Parathyroid adenoma (tissue), 2 donors: ENCODE results near the gene C11orf71.

Experiments used
- H2AFZ ChIP-seq: fragments of 300-600 bp; sonication (generic); one replicate; pipeline ENCODE4 v1.7.0; 2017; ENCODE audit warnings: antibody characterized with exemption, mild to moderate bottlenecking
- H3K27ac ChIP-seq: fragments of 300-600 bp; sonication (generic); one replicate; pipeline ENCODE4 v1.7.0; 2017
- H3K27me3 ChIP-seq: fragments of 300-600 bp; sonication (generic); one replicate; pipeline ENCODE4 v1.7.0; 2017; ENCODE audit warnings: low read length; ENCODE audit not compliant: control insufficient read depth, insufficient read depth
- H3K36me3 ChIP-seq: fragments of 300-600 bp; sonication (generic); one replicate; pipeline ENCODE4 v1.7.0; 2017; ENCODE audit warnings: low read length; ENCODE audit not compliant: control insufficient read depth, insufficient read depth
- H3K4me1 ChIP-seq: fragments of 300-600 bp; sonication (generic); one replicate; pipeline ENCODE4 v1.7.0; 2017; ENCODE audit warnings: control low read depth
- H3K4me2 ChIP-seq: fragments of 300-600 bp; sonication (generic); one replicate; pipeline ENCODE4 v1.7.0; 2017; ENCODE audit warnings: low read length
- H3K4me3 ChIP-seq: fragments of 300-600 bp; sonication (generic); one replicate; pipeline ENCODE4 v1.7.0; 2017; ENCODE audit warnings: low read depth, low read length
- H3K79me2 ChIP-seq: fragments of 300-600 bp; sonication (generic); one replicate; pipeline ENCODE4 v1.7.0; 2017; ENCODE audit warnings: control low read depth
- H3K9ac ChIP-seq: fragments of 300-600 bp; sonication (generic); one replicate; pipeline ENCODE4 v1.7.0; 2017; ENCODE audit warnings: mild to moderate bottlenecking
- H3K9me3 ChIP-seq: fragments of 300-600 bp; sonication (generic); one replicate; pipeline ENCODE4 v1.7.0; 2017; ENCODE audit warnings: low read length; ENCODE audit not compliant: control insufficient read depth
- TF ChIP-seq, protein P1 (sequence below): fragments of 300-600 bp; sonication (generic); IDR thresholded peaks from one replicate; pipeline ENCODE4 v1.7.0; 2017; ENCODE audit warnings: antibody characterized with exemption, mild to moderate bottlenecking
- donor health status: primary hyperparathyroidism.

C11orf71 gene, protein sequence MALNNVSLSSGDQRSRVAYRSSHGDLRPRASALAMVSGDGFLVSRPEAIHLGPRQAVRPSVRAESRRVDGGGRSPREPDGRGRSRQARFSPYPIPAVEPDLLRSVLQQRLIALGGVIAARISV

DNA sequence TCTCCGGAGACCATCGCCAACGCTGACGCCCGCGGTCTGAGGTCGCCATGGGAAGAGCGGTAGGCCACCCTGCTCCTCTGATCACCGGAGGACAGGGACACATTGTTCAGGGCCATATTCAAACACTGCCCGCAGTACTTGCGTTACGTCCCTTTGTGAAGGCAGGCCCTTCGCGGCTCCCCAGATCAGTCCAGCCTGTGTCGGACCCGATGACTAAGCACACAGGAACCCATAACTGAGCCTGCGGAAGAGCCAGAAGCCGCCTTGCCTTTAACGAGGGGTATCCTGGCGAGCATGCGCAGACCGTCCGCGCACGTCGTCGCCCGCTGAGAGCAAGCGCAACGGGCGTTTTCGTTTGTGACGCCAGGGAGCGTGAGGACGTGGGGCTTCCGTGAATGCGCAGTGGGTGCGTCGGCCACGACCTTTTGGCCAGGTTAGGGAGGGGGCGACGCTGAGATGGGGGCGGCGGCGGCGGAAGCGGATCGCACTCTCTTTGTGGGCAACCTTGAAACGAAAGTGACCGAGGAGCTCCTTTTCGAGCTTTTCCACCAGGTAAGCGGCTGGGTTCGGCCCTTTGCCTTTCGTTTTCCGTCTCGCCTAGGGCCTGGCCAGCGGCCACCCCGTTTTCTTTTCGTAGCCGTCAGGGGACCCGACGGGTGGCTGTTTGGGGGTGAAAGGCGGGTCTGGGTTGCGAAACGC, at the start of gene C11orf71, which contains the start of gene RBM7:
Gene C11orf71, minus strand, starts transcription at position 296 of the 699 bp plus-strand sequence. Its CDS starts 180 bp downstream, at position 116.
Gene RBM7, plus strand, starts transcription at position 451 of the 699 bp plus-strand sequence. Its CDS starts 6 bp downstream, at position 457.
- TF ChIP-seq, protein P1, sequence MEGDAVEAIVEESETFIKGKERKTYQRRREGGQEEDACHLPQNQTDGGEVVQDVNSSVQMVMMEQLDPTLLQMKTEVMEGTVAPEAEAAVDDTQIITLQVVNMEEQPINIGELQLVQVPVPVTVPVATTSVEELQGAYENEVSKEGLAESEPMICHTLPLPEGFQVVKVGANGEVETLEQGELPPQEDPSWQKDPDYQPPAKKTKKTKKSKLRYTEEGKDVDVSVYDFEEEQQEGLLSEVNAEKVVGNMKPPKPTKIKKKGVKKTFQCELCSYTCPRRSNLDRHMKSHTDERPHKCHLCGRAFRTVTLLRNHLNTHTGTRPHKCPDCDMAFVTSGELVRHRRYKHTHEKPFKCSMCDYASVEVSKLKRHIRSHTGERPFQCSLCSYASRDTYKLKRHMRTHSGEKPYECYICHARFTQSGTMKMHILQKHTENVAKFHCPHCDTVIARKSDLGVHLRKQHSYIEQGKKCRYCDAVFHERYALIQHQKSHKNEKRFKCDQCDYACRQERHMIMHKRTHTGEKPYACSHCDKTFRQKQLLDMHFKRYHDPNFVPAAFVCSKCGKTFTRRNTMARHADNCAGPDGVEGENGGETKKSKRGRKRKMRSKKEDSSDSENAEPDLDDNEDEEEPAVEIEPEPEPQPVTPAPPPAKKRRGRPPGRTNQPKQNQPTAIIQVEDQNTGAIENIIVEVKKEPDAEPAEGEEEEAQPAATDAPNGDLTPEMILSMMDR = no peak
- no peaks in the 10 kb centered on the region for H3K9me3 ChIP-seq
- H3K27ac ChIP-seq = peak within 1 kb of the TSS; percentile 88
- H3K27me3 ChIP-seq = no peaks in the 10 kb centered on the region
- H2AFZ ChIP-seq = peak within 1 kb of the TSS; percentile 96
- H3K4me1 ChIP-seq = peaks cover 2% of the 10 kb centered on the region
- H3K4me2 ChIP-seq = peak within 1 kb of the TSS; percentile 83
- peaks cover 13% of the 10 kb centered on the region for H3K79me2 ChIP-seq
- no peaks in the 10 kb centered on the region for H3K36me3 ChIP-seq
- peak within 1 kb of the TSS; percentile 92 for H3K4me3 ChIP-seq
- peak within 1 kb of the TSS; percentile 89 for H3K9ac ChIP-seq

DNA sequence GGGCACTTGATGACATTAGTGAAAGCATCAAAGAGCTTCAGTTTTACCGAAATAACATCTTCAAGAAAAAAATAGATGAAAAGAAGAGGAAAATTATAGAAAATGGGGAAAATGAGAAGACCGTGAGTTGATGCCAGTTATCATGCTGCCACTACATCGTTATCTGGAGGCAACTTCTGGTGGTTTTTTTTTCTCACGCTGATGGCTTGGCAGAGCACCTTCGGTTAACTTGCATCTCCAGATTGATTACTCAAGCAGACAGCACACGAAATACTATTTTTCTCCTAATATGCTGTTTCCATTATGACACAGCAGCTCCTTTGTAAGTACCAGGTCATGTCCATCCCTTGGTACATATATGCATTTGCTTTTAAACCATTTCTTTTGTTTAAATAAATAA, 49.5 kb upstream of the C11orf71 start:
- Histone ChIP-seq H3K9me3 (no peaks in the 10 kb centered on the region), H3K4me1 (no peaks in the 10 kb centered on the region), H3K4me2 (no peak overlapping the region), H3K9ac (no peak overlapping the region), H3K79me2 (no peaks in the 10 kb centered on the region), H2AFZ (no peak overlapping the region), H3K27ac (no peak overlapping the region), H3K36me3 (no peaks in the 10 kb centered on the region), H3K27me3 (no peaks in the 10 kb centered on the region), H3K4me3 (no peak overlapping the region)
- TF ChIP-seq, protein P1 = no peak

DNA sequence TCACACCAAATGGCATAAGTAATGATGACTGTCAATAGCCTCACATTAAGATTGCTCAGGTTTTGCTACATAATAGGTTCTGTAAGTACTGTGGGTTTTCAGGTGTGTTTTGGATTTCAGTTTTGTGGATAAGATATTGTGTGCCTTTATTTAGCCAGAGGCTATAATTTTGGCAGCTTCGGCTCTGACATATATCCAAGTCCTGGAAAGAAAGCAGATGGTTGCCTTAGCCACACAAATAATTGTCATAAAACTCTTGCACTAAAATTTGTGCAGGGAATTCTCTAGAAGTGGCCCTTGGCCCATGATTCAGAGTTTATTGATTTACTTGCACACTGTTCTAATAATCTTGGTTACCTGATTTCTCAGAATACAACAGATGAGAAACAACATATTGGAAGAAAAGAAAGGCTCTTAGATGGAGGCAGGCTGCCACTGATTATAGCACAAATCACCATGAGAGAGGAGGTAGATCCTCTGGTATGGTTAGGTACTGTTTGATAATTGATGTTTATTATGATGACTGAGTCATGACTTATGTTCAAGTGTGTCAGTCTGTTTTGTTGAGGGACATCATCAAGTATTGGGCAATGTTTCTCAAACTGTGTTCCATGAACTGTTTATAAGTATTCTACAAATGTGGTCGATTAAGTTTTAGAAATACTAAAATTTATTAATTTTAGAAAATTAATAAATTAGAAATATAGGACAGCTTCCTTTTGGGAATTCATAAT, 48.6 kb upstream of the C11orf71 start:
- no peak overlapping the region for H3K27ac ChIP-seq

DNA sequence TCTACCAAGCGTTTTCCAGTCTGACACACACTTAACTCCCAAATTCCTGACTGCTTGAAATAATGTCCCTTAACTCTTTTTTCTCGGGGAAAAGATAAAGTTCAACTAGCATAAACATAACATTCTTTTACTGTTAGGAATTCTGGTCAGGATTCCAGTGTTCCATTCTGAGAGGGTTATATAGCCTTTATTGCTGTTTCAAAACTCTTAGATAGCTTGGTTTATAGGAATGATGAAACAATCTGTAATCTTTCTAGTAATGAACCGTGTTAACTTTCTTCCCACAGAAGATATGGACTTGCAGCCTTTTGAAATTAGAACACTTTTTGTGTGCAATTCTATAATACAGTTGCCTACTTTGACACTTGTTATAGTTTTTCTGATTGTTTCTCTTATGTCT, 47.6 kb upstream of the C11orf71 start:
- H3K79me2 ChIP-seq = peaks cover 3% of the 10 kb centered on the region
- H3K9ac ChIP-seq = no peak overlapping the region
- H3K27me3 ChIP-seq = no peaks in the 10 kb centered on the region
- H3K4me3 ChIP-seq = no peak overlapping the region
- no peaks in the 10 kb centered on the region for H3K4me1 ChIP-seq
- H3K27ac ChIP-seq = no peak overlapping the region
- H3K9me3 ChIP-seq = no peaks in the 10 kb centered on the region
- H3K4me2 ChIP-seq = no peak overlapping the region
- TF ChIP-seq, protein P1 = no peak
- no peaks in the 10 kb centered on the region for H3K36me3 ChIP-seq
- no peak overlapping the region for H2AFZ ChIP-seq

More for the DNA sequence above, 48.6 kb upstream of the C11orf71 start:
- Histone ChIP-seq H3K4me2 (no peak overlapping the region), H3K27me3 (no peaks in the 10 kb centered on the region), H3K9ac (no peak overlapping the region), H3K79me2 (no peaks in the 10 kb centered on the region), H2AFZ (no peak overlapping the region), H3K4me1 (no peaks in the 10 kb centered on the region), H3K9me3 (no peaks in the 10 kb centered on the region), H3K4me3 (no peak overlapping the region), H3K36me3 (no peaks in the 10 kb centered on the region)
- TF ChIP-seq, protein P1 = no peak
